SK-N-MC (cell line): ENCODE results near the gene HSPA4.

Experiments used
- EZH2 ChIP-seq: fragments of 200-600 bp; sonication (generic); IDR thresholded peaks from one replicate; pipeline ENCODE4 v1.6.1; 2017; ENCODE audit warnings: antibody characterized with exemption
- FOXP2 ChIP-seq: optimal IDR thresholded peaks from 2 replicates; pipeline ENCODE3; 2011; ENCODE audit warnings: mild to moderate bottlenecking, moderate library complexity; ENCODE audit not compliant: insufficient read depth; ENCODE audit errors: extremely low read length, control extremely low read depth
- POLR2AphosphoS5 ChIP-seq: IDR thresholded peaks from 2 replicates; pipeline ENCODE4 v1.6.1; 2012; ENCODE audit warnings: mild to moderate bottlenecking, low read depth, low read length, borderline replicate concordance

GRCh38 chr5:133075572-133076536 lies 24.0 kb downstream of the HSPA4 start:
- TF ChIP-seq POLR2AphosphoS5: no peak
- TF ChIP-seq EZH2: no peak
- TF ChIP-seq FOXP2: no peak
